HFFc6 (cell line): ENCODE data around the gene PACRG. TPM values are rescaled to one million over a fixed set of nuclear protein-coding genes. Genes with fewer than 3 reads are reported as not detected.

ENCODE experiments used
- DNase-seq: peaks from one replicate; pipeline ENCODE4 v3.0.0-alpha.2; 2018
- H3K27ac Mint-ChIP-seq: 2 replicates; pipeline ENCODE4 v1.8.0; 2020; ENCODE audit warnings: mild to moderate bottlenecking, mixed read lengths
- H3K27me3 Mint-ChIP-seq: 2 replicates; pipeline ENCODE4 v1.8.0; 2021; ENCODE audit warnings: mild to moderate bottlenecking, moderate library complexity, mixed read lengths; ENCODE audit not compliant: insufficient read depth
- H3K36me3 Mint-ChIP-seq: 2 replicates; pipeline ENCODE4 v1.8.0; 2021; ENCODE audit warnings: low read depth, mixed read lengths
- H3K4me1 Mint-ChIP-seq: 2 replicates; pipeline ENCODE4 v1.8.0; 2020; ENCODE audit warnings: low read depth, mixed read lengths
- H3K4me3 Mint-ChIP-seq: 2 replicates; pipeline ENCODE4 v1.8.0; 2020; ENCODE audit warnings: mild to moderate bottlenecking, moderate library complexity, mixed read lengths
- H3K9me3 Mint-ChIP-seq: 2 replicates; pipeline ENCODE4 v1.8.0; 2020; ENCODE audit warnings: mild to moderate bottlenecking, mixed read lengths
- total RNA-seq, 6 experiments: library from RNA; stranded (reverse); fragmentation: NEBNext Ultra II Directional; extraction: Animal tissue kit (Norgen Biotek cat#: 25700); gene quantifications; 2 replicates in 1 of 6; 3 replicates in 5 of 6; pipeline ENCODE4 v1.2.3, GENCODE V29; 2021
- TF ChIP-seq, protein P1 (sequence below): fragments of 200-600 bp; sonication (generic); IDR thresholded peaks from 2 replicates; pipeline ENCODE4 v1.5.0; 2021; ENCODE audit warnings: antibody characterized with exemption, mild to moderate bottlenecking

PACRG gene
- total RNA-seq, 6 experiments from 2014 or later = not detected

DNA sequence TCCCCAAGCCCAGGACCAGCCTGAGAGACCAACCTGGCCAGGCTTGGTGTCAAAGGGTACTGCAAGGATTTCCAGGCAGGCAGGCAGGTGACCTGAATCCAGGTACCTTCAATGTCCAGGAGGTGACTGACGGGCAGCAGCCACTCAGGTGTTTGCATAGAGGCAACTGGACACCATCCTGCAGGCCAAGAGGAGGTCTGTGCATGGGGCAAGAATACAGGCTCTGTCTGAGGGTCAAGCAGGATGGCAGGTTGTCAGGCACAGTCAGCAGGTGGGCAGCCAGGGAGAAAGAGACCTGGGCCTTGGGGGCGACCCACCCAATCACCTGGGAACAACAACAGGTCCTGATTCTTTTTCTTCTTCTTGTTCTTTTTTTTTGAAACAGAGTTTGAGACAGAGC is 527.5 kb downstream of the PACRG start:
- Mint-ChIP-seq H3K36me3 (no peaks in the 10 kb centered on the region), H3K4me3 (no peak overlapping the region), H3K9me3 (peaks cover 4% of the 10 kb centered on the region; the same call in 1 of the 2 replicates), H3K4me1 (no peaks in the 10 kb centered on the region), H3K27me3 (peaks cover 9% of the 10 kb centered on the region; the same call in 1 of the 2 replicates), H3K27ac (no peak overlapping the region)
- TF ChIP-seq, protein P1, sequence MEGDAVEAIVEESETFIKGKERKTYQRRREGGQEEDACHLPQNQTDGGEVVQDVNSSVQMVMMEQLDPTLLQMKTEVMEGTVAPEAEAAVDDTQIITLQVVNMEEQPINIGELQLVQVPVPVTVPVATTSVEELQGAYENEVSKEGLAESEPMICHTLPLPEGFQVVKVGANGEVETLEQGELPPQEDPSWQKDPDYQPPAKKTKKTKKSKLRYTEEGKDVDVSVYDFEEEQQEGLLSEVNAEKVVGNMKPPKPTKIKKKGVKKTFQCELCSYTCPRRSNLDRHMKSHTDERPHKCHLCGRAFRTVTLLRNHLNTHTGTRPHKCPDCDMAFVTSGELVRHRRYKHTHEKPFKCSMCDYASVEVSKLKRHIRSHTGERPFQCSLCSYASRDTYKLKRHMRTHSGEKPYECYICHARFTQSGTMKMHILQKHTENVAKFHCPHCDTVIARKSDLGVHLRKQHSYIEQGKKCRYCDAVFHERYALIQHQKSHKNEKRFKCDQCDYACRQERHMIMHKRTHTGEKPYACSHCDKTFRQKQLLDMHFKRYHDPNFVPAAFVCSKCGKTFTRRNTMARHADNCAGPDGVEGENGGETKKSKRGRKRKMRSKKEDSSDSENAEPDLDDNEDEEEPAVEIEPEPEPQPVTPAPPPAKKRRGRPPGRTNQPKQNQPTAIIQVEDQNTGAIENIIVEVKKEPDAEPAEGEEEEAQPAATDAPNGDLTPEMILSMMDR = no peak
- no peak for DNase-seq

DNA sequence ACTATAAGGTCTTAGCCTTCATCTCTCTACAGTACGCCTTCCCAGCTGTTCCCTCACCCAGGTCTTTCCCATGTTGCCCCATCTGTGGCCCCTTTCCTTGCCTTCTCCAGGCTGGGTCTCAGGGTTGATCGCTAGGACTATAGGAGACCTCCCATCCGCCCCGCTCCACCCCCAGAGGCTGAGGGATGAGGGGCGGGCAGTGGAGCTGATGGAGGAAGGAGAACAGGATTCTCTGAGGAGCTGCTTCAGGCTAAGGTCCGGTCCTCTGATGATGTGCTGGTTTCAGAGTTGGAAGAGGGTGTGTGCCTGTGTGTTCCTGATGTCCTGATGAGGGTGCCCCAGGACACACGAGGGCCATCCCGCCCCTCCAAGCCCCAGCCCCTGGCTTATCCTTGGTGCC is 531.9 kb downstream of the PACRG start:
- H3K9me3 Mint-ChIP-seq = peaks cover 5% of the 10 kb centered on the region; the same call in 1 of the 2 replicates
- TF ChIP-seq, protein P1 = no peak
- H3K27me3 Mint-ChIP-seq = peaks cover 14% of the 10 kb centered on the region
- DNase-seq = no peak
- no peaks in the 10 kb centered on the region; the same call in 1 of the 2 replicates for H3K4me1 Mint-ChIP-seq
- no peaks in the 10 kb centered on the region for H3K36me3 Mint-ChIP-seq
- H3K4me3 Mint-ChIP-seq = no peak overlapping the region
- no peak overlapping the region for H3K27ac Mint-ChIP-seq

DNA sequence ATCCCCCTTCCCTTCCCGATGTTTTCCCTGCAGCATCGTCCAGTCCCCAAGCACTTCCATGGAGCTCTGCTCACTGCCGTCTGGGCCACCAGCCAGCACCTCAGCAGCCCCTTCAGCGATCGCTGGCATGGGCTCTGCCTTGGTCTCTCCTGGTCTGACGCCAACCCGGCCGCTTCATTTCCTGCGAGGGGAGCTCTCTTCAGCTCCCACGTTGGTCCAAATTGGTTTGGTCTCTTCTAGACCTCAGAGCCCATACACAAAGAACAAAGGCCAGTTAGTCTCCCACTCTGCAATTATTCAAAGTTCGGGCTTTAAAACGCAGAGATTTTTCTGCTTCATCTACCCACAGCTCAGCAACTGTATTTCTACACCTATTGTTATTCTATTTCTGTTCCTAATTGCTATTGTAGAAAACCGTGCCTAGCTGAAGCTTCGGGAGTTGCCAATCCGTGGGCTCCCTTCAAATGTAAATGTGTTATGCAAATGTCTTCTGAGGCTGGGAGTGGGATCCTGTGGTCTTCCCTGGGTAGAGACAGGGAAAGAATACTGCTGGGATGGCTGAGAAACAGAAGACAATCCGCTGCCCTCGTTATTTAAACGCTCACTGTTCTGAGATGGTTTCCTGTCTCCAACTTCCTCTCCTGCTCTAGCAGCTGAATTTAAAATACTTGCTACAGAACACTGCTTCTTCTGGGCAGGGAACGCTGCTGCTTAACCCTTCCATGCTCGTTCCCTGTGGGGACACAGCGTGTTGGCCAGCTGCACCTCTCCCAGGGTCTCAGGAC is 532.5 kb downstream of the PACRG start:
- Mint-ChIP-seq H3K4me3 (no peak overlapping the region; the same call in 1 of the 2 replicates), H3K9me3 (peaks cover 5% of the 10 kb centered on the region; the same call in 1 of the 2 replicates), H3K4me1 (no peaks in the 10 kb centered on the region; the same call in 1 of the 2 replicates), H3K27ac (no peak overlapping the region), H3K36me3 (no peaks in the 10 kb centered on the region), H3K27me3 (peaks cover 14% of the 10 kb centered on the region)
- TF ChIP-seq, protein P1 = no peak
- no peak for DNase-seq

DNA sequence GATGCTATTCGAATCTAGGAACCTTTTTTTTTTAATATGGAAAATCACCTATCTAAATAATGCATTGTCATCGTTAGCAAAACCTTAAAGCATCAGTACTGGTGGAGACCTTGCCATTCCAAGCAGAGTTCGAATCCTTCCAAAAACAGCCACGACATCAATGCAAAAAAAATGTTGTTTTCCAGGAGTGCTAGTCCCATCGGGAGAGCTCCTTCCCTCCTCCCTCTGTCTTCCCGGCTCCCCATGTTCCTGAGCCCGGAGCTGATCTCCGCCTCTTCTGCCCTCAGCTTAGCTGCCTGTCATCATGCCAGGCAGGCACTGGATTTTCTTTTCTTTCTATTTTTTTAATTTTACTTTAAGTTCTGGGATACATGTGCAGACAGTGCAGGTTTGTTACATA is 533.1 kb downstream of the PACRG start:
- TF ChIP-seq, protein P1 = no peak
- no peak for DNase-seq
- H3K27me3 Mint-ChIP-seq = peaks cover 14% of the 10 kb centered on the region
- H3K9me3 Mint-ChIP-seq = peaks cover 5% of the 10 kb centered on the region; the same call in 1 of the 2 replicates
- no peak overlapping the region; the same call in 1 of the 2 replicates for H3K4me3 Mint-ChIP-seq
- no peaks in the 10 kb centered on the region; the same call in 1 of the 2 replicates for H3K4me1 Mint-ChIP-seq
- no peaks in the 10 kb centered on the region for H3K36me3 Mint-ChIP-seq
- H3K27ac Mint-ChIP-seq = no peak overlapping the region

DNA sequence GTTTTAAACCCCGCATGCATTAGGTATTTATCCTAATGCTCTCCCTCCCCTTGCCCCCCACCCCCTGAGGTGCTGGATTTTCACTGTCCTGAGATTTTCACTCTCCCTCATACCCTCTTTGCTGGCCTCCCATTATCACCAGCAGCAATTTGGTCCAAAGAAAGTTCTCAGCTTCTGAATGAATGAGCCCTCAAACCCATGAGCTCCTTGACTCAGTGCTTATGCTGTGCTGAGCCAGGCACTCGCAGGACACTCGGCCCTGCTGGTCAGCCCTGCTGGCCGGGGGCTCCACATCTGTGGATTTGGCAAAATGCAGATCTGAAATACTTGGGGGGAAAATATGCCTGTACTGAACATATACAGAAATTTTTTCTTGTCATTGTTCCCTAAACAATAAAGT is 533.6 kb downstream of the PACRG start:
- H3K27me3 Mint-ChIP-seq = peaks cover 14% of the 10 kb centered on the region
- no peak overlapping the region for H3K4me3 Mint-ChIP-seq
- H3K36me3 Mint-ChIP-seq = no peaks in the 10 kb centered on the region
- DNase-seq = no peak
- H3K27ac Mint-ChIP-seq = no peak overlapping the region
- H3K4me1 Mint-ChIP-seq = no peaks in the 10 kb centered on the region; the same call in 1 of the 2 replicates
- TF ChIP-seq, protein P1 = no peak
- H3K9me3 Mint-ChIP-seq = peaks cover 5% of the 10 kb centered on the region; the same call in 1 of the 2 replicates
